Cardiac septum (tissue), 1 donor: Measurements from ENCODE around the gene SHANK1. TPM values are rescaled to one million over a fixed set of nuclear protein-coding genes. Genes with fewer than 3 reads are reported as not detected.

ENCODE experiments used
- DNase-seq: peaks from one replicate; pipeline ENCODE4 v3.0.0-alpha.2; 2020; ENCODE audit warnings: low spot score
- intact Hi-C: fragments of 100-400 bp; cut with DNase I; formaldehyde crosslinking; loops from one replicate; pipeline ENCODE4 v1.14.0; 2022
- total RNA-seq: library from RNA; stranded (reverse); fragmentation: NEBNext Ultra II Directional; extraction: Animal tissue kit (Norgen Biotek cat#: 25700); gene quantifications from one replicate; pipeline ENCODE4 v1.2.1, GENCODE V29; 2021
- donor health status: DM: no; HTN: no; CAD: no.

Gene SHANK1
- total RNA-seq, 1 donor from 2014 or later: 1.3 TPM

DNA sequence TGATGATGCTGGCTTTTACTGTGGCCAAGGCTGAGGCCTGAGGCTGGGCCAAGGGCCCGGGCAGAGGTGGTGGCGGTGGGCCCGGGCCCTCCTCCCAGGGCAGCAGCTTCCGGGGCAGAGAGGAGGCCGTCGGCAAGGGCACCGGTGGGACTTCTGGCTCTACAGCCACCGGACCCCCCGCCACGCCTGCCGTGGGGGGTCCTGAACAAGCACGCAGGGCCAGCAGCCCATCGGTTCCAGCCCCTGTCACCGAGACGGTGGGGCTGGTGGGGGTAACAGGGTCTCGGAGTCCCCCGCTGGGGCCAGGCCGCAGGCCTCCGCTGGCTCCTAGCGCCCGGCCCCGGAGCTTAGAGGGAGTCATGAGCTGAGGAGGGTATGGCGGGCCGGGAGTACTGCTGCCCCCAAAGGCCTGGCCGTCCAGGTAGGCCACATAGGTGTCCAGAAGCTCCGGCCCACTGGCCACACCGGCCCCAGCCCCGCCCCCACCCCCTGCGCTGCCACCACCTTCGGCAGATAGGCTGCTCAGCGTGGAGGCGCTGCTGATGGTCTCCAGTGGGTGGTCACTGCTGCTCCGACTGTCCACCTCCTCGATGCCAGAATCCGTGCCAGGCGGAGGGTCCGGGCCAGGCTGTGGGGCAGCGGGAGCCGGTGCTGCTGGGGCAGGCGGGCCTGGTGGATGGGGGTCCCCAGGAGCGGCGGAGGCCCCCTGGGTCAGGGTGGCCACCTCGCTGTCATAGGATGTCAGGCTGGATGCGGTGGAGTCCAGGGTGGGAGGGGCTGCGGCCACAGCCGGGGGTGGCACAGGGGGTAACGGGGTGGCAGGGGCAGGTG lies 53.0 kb downstream of the SHANK1 start:
- intact Hi-C loops: no loop called here

DNA sequence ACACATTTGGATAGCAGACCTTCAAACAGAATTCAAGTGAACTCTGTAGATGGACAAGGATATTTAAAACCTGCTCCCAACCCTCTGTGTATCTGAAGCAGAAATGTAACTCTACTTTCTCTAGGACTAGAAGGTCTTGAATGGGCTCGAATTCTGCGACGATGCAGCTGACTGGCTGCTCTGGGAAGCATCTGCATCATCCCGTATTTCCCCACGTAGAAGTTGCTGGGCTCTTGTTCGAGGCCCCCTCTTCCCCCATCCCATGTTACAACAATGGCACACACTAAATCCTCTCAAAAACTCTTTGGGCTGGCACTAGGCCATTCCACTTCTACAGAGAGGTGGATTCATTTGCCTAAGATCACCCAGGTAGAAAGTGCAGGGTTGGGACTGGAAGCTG lies 55.4 kb downstream of the SHANK1 start:
- intact Hi-C loops: no loop called here
- DNase-seq: no peak

More for the DNA sequence above, 53.0 kb downstream of the SHANK1 start:
- DNase-seq: no peak

DNA sequence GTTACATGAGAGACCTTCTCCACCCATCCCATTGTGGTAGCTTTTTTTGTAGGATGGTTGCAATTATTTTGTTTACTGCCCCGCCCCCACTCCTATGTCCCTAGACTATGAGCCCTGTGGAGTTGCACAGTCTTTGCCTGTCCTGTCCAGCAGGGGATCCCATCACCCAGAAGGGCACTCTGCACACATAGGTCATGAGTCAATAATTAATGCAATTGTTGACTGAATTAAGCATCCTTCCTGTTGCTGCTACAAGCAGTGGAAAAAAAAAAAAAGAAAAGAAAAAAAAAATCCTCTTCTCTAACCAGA lies 56.2 kb downstream of the SHANK1 start:
- DNase-seq: no peak

DNA sequence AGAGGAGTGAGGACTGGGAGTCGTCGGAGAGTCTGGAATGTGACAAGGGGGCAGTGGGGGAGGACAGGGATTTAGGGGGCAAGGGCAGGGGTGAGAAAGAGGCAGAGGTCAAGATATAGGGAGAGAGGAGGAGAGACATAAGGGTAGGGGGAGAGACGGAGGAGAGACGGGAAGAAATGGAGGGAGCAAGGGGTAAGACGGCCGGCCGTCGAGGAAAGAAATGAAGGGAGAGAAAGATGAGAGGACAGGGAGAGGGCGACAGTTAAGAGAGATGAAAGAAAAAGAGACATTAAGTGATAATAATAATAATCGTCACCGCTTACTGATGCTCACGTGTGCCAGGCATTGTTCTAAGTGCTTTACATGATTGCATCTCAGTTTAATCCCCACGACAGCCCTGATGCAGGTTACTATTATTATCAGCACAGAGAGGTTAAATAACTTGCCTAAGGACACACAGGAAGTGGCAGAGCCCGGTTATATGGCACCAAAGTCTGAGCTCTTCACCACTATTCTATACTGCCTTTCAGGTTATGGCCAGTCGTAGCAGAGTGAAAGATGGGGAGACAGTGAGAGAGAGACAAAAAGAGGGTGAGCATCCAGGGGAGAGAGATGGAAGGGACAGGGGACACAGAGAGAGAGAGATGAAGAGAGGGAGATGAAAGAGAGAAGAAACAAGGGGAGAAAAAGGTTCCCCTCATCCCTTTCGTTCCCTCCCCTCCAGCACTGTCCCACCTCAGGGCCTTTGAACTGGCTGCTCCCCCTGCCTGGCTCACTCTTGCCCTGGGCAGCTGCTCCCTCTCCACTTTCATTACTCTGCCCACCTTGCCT lies 56.7 kb downstream of the SHANK1 start:
- DNase-seq: no peak

More for the DNA sequence above, 56.2 kb downstream of the SHANK1 start:
- intact Hi-C loops: no loop called here

DNA sequence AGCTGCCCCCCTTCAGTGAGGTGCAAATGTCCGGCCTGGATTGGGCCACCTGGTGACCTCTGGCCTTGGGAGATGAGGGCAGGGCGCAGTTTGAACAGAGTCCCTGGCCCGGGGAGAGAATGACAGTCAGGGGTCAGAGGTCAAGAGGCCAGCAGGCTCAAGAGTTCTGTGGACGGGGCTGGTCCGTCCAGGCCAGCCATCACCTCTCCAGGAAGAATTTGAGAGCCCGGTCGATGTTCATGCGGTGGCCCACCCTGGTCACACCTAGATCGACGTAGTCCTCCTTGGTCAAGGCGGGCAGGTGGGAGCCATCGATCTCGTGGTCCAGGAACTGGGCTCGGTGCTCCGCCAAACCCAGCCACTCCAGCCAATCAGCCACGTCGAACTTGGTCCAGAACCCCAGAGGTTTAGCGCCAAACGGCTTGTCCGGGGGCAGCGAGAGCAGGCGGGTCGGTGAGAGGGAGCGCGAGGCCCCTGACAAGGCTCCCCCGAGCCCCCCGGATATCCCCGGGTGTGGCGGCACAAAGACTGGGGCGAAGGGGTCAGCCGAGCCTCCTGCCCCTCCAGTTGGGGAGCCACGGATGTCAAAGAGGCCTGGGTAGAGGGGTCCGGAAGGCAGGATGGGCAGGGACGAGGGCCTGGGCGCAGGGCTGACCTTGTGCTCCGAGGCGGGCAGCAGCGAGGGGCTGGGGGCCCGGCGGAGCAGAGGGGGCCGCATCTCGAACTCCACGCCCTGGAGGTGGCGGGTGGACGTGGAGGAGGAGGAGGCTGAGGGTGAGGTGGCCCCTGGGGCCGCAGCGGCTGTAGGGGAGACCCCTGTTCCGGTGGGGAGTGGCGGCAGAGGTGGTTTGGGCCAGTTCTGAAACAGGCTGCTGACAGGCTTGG lies 57.6 kb downstream of the SHANK1 start:
- DNase-seq: no peak
- intact Hi-C loops: no loop called here

More for the DNA sequence above, 56.7 kb downstream of the SHANK1 start:
- intact Hi-C loops: no loop called here

DNA sequence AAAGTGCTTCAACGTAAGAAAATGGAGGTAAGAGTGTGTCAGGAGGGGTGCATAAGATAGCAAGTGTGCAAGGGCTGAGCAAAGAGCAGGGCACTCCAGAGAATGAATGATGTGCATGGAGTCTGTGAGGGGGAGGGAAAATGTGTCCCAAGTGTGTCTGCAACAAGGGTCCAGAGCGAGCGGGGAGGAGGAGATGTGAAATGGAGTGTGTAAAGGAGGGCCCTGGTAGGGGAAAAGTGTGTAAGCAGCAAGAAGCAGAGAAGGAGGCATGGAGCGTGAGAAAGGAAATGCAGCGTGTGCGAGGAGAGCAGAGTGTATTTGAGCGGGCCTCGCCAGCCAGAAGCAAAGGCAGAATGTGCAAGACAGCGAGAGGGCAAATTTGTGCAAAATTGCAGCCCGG lies 58.6 kb downstream of the SHANK1 start:
- intact Hi-C loops: no loop called here
- no peak for DNase-seq

DNA sequence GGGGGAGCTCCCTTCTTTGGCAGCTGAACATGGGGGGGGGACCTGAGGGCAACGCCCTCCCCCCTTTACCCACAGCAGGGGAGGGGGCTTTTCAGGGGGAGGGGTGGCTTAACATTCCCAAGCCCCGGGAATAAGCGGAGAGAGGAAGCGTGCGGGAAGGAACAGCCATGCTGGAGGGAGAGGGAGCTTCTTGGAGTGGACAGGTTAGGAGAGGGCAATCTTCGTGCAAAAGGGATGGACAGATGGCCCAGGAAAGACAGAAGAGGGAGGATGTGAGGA lies 59.6 kb downstream of the SHANK1 start:
- intact Hi-C loops: no loop called here
- DNase-seq: no peak

DNA sequence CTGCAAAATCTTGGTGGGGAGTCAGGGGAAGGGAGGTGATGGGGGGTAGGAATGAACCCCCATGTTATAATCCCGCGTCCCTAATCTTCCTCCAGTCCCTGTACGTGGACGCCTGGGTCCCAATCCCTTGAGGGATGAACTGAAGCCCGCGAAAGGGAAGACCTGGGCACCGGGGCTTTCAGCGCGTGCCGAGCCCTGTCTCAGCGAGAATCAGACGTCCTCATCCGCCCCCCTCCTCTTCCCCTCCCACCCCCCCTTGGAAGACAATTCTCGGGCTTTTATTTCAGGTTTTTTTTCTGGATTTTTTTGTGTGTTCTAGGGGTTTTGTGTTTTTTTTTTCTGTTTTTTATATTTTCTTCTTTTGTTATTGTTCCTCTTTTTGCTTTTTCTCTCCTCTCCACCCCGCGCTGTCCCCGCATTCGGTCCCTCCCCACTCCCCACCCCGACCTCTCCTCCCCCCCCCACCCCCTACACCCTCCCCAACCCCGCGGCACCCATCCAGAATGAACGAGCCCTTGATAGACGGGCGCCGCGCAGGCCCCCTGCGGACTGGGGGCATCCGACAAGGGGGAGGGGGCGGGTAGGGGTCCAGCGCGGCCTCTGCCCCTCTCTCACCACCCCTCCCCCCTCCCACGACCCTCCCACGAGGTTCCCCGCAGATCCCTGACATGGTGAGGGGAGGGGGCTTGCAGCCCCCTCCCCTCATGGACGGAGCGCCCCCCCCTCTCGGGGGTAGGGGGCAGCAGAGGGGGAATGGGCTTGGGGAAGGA lies 60.1 kb downstream of the SHANK1 start:
- DNase-seq: no peak
- intact Hi-C loops: no loop called here

DNA sequence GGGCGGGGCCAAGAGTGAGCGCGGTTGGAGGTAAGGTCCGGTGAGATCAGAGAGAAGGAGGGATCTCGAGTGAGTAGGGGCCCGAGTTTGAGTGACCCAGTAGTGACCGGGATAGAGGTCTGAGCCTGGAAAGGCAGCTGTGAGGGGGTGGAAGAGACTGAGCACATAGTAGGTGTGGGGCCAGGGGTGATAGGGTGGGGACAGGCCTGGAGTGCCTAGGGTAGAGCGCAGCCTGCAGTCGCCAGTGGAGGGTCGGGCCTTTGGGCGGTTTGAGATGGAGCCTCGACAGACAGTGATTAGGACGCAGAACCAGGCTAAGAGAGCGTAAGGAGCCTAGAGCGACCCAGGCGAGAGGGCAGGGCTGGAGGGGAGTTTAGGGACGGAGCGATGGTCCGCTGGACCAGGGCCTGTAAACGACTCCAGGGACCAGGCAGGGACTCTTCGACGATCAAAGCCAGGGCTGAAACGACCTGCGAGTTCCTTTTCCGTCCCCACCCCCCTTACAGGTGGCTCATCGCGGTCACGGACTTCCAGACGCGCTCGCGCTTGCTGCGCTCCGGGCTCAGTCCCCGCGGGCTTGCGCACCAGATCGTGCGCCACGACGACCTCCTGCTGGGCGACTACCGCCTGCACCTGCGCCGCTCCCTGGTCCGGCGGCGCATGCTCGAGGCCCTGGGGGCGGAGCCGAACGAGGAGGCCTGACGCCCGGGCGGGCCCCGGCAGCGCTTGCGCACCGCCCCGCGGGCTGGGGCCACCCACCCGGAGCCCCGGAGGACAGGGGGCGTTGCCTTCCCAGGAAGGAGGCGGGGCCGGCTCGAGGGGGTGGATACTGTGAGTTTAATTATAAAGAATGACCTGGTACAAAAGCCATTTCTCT lies 60.9 kb downstream of the SHANK1 start:
- intact Hi-C loops: no loop called here
- no peak for DNase-seq

DNA sequence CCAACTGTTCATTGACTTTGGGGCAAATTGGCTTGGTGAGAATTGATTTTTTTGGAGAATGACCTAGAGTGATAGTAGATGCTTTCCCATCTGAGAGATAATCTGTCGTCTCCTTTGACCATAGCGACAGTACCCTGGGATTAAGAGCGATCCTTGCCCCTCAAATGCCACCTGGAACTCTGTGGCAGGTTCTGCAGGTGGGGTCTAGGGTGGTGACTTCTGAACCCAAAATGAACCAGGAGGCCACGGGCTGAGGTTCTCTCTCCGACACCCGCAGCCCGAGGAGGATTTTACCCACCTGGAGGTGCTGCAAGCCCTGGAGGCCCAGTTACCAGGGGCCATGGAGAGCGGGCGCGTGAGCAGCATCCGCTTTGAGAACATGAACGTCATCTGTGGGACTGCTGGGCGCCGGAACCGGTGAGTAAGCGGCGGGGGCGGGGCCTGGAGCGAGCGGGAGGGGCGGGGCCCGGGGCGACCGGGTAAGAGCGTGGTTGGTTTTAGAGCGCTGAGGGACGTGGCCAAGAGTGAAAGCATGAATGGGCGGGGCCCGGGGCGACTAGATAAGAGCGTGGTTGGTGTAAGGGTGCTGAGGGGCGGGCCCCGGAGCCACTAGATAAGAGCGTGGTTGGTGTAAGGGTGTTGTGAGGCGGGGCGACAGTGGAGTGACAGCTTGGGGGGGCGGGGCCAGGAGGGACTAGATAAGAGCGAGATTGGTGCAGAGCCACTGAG lies 61.7 kb downstream of the SHANK1 start:
- DNase-seq: peak; percentile 82
- intact Hi-C loops: no loop called here

DNA sequence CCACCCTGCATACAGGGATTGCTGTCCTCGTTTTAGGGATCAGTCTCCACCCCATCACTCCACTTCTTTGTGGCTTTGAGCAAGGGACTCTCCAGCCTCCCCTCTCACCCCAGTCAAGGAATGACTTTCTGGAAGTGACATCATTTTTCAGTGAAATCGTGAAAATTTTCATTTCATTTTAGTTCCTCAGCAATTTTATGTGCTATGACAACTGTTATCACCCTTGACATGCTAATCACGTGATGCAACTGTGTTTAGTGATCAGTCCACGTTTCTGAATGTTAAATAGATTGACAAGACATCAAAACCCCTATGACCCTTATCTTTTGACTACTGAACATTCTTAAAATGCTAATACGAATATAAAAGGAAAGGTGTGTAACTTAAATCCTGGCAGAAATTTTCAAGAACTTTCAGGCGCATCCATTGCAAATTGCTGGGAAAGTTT lies 62.4 kb downstream of the SHANK1 start:
- no peak for DNase-seq
- intact Hi-C loops: no loop called here

DNA sequence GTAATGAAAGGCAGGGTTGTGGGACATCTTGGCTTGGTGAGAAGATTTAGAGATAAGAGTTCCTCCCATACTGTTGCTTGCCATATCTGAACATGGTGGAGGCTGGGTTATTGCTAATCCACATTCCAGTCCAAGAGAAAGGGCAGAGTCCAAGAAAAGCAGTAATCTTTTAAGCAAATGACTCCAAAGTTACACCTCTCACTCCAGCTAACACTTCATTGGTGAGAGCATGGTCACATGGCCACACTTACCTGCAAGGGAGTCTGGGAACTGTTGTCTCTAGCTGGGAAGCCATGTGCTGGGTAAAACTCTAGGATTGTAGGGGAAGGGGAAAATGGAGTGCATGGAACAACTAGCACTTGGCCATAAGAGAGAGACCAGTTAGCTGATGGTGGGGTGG lies 64.7 kb downstream of the SHANK1 start:
- intact Hi-C loops: no loop called here
- DNase-seq: no peak

DNA sequence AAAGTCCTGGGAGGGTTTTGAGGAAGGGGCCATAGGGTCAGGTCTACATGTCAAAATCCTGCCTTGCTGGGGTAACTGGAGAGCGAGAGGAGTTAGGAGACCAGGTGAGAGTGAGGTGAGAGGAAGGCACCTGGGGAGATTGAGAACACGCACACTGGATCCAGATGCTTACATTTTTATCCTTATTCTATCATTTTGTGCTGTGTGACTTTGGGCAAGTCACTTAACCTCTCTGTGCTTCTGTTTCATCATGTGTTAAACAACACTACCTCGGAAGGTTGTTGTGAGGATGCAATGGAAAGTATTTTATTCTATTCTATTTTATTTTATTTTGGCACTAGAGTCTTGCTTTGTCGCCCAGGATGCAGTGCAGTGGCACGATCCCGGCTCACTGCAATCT lies 66.9 kb downstream of the SHANK1 start:
- DNase-seq: no peak
- intact Hi-C loops: no loop called here

DNA sequence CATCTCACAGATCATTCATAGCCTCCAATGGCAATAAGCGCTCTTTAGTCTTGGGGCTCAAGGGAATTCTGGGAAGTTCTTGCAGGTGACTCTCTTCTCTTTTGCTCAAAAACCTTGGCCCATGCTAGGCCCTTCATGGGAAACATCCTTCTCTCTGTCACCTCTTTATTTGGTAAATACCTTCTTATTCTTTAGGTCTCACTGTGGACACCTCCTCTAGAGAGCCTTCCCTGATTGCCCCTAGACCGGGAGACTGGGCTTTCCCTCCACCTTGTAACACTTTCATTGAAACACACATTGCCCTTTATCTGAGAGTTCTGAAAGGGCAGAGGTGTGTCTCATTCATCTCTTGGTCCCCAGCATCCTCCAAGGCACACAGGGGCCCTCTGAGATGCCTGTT lies 68.4 kb downstream of the SHANK1 start:
- intact Hi-C loops: no loop called here
- no peak for DNase-seq

DNA sequence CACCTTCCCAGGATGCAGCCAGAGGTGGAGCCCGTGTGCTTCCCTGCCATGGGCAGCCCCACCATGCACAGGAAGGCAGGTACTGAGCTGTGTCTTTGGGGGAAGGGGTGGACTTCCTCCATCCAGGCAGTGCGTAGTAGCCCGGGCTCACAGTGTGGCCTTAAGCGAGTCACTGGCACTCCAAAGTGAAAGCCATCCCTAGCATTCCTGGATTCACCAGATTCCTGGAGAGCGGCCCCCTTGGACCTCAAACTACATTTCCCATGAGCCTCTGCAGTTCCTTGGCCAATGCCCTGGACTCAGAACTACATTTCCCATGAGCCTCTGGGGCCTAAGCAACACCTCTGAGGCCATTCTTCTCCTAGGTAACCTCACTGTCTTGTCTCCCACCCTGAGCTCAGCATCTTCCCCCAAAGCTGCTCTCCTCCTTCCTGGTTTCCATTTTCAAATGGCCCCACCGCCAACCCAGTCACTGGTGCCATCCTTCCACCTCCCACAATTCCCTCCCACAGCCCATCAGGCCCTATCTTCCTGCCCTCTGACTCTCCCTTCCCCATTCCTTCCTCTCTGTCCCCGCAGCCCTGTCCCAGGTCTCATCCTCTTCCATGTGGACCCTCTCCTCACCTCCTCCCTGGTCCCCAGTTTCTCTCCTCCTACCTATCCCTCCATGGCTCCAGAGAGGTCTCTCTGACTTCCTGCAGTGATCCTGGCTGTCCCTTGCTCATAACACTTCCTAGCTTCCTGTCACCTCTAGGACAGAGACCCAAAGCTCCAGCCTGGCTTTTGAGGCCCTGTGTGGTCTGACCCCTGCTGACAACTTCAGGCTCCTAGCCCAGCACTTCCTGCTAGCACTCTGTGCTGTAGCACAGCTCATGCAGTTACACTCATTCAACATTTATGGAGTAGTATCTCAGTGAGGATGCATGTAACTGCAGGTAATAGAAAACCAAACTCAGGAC lies 69.9 kb downstream of the SHANK1 start, which contains the start of gene C19orf81:
Gene C19orf81, plus strand, starts transcription at position 13 of the 959 bp plus-strand sequence. Its CDS starts 0 bp downstream, at position 13.
- DNase-seq: no peak
- intact Hi-C loops: no loop called here

DNA sequence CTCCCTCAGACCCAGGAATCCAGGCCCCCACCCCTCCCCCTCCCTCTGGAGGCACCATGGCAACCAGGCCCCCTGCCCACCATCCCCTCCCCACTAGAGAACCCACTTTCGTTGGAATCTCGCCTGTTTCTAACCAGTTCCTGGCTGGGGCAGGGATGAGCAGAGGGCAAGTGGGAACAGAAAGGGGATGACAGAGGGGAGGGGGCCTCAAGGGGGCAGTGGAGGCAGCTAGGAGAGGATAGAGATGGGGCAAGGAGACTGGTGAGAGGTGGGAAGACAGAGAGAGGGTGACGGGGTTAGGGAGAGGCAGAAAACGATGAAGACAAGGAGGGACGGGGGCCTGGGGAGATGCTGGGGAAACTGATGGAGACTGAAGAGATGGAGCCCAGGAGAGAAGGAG lies 70.9 kb downstream of the SHANK1 start:
- intact Hi-C loops: no loop called here

More for the DNA sequence above, 70.9 kb downstream of the SHANK1 start:
- no peak for DNase-seq
